GM19328 (cell line): ENCODE results near the gene SLC6A8.
"Not testable (repeated sequence)": the region's sequence is repeated elsewhere in the genome, so short reads cannot be mapped to it uniquely, and the experiment has no call there.

Experiments
- ATAC-seq: cut with Tn5 transposase; IDR thresholded peaks from one replicate; pipeline ENCODE4 v1.9.1; 2021; ENCODE audit warnings: mild to moderate bottlenecking, moderate library complexity; ENCODE audit not compliant: unreplicated experiment

The SLC6A8 gene

DNA sequence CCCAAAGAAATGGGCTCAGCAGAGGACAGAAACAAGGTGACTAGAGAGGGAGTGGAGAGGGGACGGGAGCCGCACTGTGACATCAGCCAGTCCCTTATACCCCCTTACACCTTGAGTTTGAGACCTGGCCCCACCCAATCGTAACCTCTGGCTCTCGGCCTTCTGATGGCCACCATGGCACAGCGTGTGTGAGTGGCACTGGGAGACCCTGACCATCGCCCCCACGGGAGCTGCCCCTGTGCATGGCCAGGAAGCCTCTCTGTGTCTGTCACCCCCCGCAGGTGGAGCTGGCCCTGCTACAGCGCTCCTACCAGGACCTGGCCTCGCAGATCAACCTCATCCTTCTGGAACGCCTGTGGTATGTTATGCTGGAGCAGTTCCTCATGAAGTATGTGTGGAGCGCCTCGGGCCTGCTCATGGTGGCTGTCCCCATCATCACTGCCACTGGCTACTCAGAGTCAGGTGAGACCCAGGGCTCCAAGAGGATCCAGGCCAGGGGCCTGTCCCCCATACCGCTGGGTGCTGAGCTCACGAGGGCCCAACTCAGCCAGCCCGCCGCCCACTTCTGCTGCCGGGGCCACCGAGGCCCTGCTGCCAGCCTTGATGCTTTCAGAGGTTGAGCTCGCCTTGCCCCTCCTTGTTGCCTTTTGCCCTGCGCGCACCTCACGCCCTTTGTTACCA lies 41.4 kb downstream of the SLC6A8 start:
- ATAC-seq = no peak

- not testable (repeated sequence) for ATAC-seq
Measured at GRCh38 chrX:153730115-153730514, 42.4 kb downstream of the SLC6A8 start.

DNA sequence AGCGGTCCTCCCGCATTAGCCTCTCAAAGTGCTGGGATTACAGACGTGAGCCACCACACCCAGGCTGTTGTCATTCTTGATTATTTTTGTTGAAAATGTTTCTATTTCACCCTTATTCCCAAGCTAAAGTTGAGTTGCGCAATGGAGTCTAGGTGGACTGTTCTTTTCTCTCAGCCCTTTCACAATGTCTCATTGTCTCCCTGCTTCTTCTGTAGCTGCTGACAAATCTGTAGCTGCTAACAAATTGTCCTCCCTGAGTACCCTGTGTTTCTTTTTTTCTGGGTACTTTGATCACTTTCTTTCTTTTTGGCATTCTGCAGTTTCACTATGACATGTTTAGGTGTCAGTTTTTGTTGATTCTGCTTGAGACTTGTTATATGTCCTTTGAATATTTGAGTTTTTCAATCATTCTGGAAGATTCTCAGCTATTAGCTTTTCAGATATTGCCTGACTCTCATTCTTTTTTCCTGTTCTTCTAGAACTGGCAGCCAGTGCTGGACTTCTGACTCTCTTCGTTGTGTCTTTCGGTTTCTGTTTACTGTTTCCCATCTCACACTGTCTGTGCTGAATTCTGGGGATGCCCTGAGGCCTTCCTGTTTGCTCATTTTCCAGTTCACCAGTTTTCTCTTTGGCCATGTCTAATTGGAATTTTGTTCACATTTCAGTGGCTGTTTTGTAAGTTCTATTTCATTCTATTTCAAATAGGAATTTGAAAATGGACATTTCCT lies 43.6 kb downstream of the SLC6A8 start:
- no peak for ATAC-seq

GRCh38 chrX:153731845-153732215 lies 44.1 kb downstream of the SLC6A8 start:
- no peak for ATAC-seq

GRCh38 chrX:153732401-153732800 lies 44.7 kb downstream of the SLC6A8 start:
- ATAC-seq = no peak

DNA sequence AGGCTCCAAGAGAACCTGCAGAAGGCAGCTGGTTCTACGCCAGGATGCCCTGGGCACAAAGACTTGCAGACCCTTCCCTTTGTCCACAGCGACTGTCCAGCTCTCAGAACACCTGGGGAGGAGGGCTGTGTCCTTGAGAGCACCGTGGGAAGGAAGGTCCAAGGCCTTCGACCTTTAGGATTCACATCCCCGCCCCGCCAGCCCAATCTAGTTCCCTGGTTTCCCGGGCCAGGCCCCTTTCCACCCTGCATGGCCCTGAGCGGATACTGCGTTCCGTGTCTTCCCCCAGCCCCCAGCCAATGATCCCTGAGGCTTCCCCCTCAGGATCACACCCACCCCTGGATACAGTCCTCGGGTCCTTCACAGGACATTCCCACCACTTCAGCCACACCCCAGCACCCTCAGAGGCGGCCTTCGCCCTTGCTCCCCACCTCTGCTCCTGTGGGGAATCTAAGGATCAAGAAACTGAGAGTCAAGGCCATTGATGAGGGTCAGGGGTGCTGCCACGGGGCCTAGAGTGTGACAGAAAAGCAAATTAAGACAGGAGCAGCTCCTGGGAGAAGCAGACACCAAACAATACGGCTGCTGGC lies 46.0 kb downstream of the SLC6A8 start:
- no peak for ATAC-seq

- ATAC-seq = no peak
Measured at GRCh38 chrX:153734871-153735270, 47.1 kb downstream of the SLC6A8 start.

GRCh38 chrX:153735274-153735673 lies 47.5 kb downstream of the SLC6A8 start:
- no peak for ATAC-seq

GRCh38 chrX:153736071-153736820 lies 48.5 kb downstream of the SLC6A8 start:
- no peak for ATAC-seq

- no peak for ATAC-seq
Measured at GRCh38 chrX:153736871-153737441, 49.2 kb downstream of the SLC6A8 start.

- ATAC-seq = no peak
Measured at GRCh38 chrX:153738056-153738605, 50.4 kb downstream of the SLC6A8 start.

- no peak for ATAC-seq
Measured at GRCh38 chrX:153739754-153740486, 52.2 kb downstream of the SLC6A8 start.

- no peak for ATAC-seq
Measured at GRCh38 chrX:153740631-153741222, 53.0 kb downstream of the SLC6A8 start.

GRCh38 chrX:153741446-153741845 lies 53.7 kb downstream of the SLC6A8 start:
- no peak for ATAC-seq

DNA sequence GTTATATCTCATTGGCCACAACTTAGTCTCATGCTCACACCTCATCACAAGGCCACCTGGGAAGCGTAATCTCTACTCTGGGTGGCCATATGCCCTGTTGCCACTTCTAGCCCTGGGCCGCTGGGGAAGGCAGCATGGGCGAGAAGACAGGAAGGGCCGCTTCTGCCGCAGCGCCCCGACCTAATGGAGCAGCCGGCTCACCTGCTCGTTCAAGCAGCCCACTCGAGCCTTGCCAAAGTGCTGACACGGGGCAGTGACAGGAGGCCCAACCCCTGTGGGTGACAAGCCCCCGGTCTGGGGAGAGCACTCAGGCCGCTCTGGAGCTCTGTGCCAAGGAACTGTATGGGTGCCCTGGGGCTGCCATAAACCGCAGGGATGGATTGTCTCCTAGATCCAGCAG lies 54.4 kb downstream of the SLC6A8 start:
- not testable (repeated sequence) for ATAC-seq

DNA sequence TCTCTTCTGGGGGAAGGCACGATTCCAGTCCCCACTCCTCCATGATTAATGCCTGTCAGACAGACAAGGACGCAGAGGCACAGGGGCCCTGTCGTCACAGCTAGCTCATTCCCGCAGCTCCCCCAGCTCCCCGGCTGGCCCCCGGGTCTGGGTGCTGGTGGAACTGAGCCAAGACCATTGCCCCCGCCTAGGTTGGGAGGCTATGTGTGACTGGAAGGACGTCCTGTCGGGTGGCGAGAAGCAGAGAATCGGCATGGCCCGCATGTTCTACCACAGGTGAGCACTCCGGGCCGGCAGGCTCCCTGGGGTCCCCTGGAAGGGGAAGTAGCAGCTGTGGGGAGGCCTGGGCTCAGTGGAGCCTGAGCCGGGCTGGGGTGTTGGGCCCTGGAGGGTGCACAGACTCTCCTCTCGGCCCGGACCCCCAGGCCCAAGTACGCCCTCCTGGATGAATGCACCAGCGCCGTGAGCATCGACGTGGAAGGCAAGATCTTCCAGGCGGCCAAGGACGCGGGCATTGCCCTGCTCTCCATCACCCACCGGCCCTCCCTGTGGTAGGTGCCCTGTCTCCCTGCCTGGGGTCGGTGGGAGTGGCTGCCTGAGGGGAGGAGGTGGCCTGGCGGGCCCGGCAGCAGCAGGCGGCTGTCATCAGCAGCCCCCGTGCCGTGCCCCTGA lies 55.2 kb downstream of the SLC6A8 start:
- not testable (repeated sequence) for ATAC-seq

DNA sequence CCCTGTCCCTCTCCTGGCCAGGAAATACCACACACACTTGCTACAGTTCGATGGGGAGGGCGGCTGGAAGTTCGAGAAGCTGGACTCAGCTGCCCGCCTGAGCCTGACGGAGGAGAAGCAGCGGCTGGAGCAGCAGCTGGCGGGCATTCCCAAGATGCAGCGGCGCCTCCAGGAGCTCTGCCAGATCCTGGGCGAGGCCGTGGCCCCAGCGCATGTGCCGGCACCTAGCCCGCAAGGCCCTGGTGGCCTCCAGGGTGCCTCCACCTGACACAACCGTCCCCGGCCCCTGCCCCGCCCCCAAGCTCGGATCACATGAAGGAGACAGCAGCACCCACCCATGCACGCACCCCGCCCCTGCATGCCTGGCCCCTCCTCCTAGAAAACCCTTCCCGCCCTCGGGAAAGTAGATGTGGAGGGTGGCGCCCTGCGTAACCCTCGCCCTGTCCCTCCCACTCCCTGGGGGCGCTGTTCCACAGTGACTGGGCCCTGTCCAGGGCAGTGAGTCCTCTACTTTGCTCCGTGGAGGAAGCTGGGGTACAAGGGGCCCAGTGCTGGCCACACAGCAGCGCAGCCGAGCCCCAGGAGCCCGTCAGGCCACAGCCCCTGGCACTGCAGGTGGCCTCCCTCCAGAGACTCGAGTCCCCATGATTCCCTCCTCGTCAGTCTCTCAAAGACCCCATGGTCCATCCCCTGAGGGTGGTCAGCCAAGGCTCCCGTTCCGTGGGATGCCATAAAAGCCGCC lies 55.9 kb downstream of the SLC6A8 start:
- ATAC-seq = not testable (repeated sequence)
